Central memory CD8-positive, alpha-beta T cell (primary cell): ENCODE measurements around the gene KRTAP1-4.
"Not testable (repeated sequence)": the region's sequence is repeated elsewhere in the genome, so short reads cannot be mapped to it uniquely, and the experiment has no call there.

Source experiments
- ATAC-seq: fragments of 150-1000 bp; cut with Tn5 transposase; replicated peaks from 2 replicates; pipeline ENCODE4 v1.10.0; 2022; ENCODE audit warnings: mild to moderate bottlenecking, moderate FRiP score, moderate number of reproducible peaks; ENCODE audit not compliant: poor library complexity, severe bottlenecking; ENCODE audit errors: extremely low read depth
- DNase-seq, 2 donors: peaks; one replicate each; pipeline ENCODE4 v3.0.0; 2021; ENCODE audit warnings: low spot score in 2 of 2
- H3K27ac Mint-ChIP-seq: one replicate; pipeline ENCODE4 v1.8.0; 2022; ENCODE audit warnings: low read depth, mild to moderate bottlenecking, moderate library complexity, mixed read lengths
- H3K27me3 Mint-ChIP-seq: one replicate; pipeline ENCODE4 v1.8.0; 2022; ENCODE audit warnings: mixed read lengths
- H3K36me3 Mint-ChIP-seq: one replicate; pipeline ENCODE4 v1.8.0; 2022; ENCODE audit warnings: mild to moderate bottlenecking, moderate library complexity, mixed read lengths; ENCODE audit not compliant: insufficient read depth
- H3K4me1 Mint-ChIP-seq: one replicate; pipeline ENCODE4 v1.8.0; 2022; ENCODE audit warnings: mixed read lengths
- H3K4me3 Mint-ChIP-seq: one replicate; pipeline ENCODE4 v1.8.0; 2022; ENCODE audit warnings: mild to moderate bottlenecking, moderate library complexity, mixed read lengths
- H3K9me3 Mint-ChIP-seq: one replicate; pipeline ENCODE4 v1.8.0; 2022; ENCODE audit warnings: mixed read lengths

The KRTAP1-4 gene

GRCh38 chr17:41059276-41060051 is 29.5 kb upstream of the KRTAP1-4 start:
- not testable (repeated sequence) for H3K4me1 Mint-ChIP-seq, H3K36me3 Mint-ChIP-seq, H3K9me3 Mint-ChIP-seq, DNase-seq, H3K27ac Mint-ChIP-seq, H3K4me3 Mint-ChIP-seq, ATAC-seq
- peaks cover 68% of the 10 kb centered on the region for H3K27me3 Mint-ChIP-seq

- peaks cover 6% of the 10 kb centered on the region for H3K9me3 Mint-ChIP-seq
- peaks cover 76% of the 10 kb centered on the region for H3K27me3 Mint-ChIP-seq
- H3K4me1 Mint-ChIP-seq: no peaks in the 10 kb centered on the region
- DNase-seq: no peak
- no peak overlapping the region for H3K27ac Mint-ChIP-seq
- ATAC-seq: no peak
- no peak overlapping the region for H3K4me3 Mint-ChIP-seq
- H3K36me3 Mint-ChIP-seq: no peaks in the 10 kb centered on the region
These were observed 28.7 kb upstream of the KRTAP1-4 start for GRCh38 chr17:41058741-41059140.

GRCh38 chr17:41057547-41057946 is 27.6 kb upstream of the KRTAP1-4 start:
- Mint-ChIP-seq H3K36me3 (no peaks in the 10 kb centered on the region), H3K9me3 (peaks cover 6% of the 10 kb centered on the region)
- ATAC-seq: no peak

GRCh38 chr17:41055130-41055529 is 25.1 kb upstream of the KRTAP1-4 start, which contains the start of gene KRTAP2-2:
KRTAP2-2 (minus strand) TSS chr17:41055230; CDS start chr17:41055211, 19 bp downstream.
- not testable (repeated sequence) for H3K4me1 Mint-ChIP-seq, H3K27ac Mint-ChIP-seq, H3K9me3 Mint-ChIP-seq, H3K4me3 Mint-ChIP-seq, ATAC-seq, H3K36me3 Mint-ChIP-seq, DNase-seq
- H3K27me3 Mint-ChIP-seq: peaks cover 82% of the 10 kb centered on the region

More at GRCh38 chr17:41057547-41057946, 27.6 kb upstream of the KRTAP1-4 start:
- Mint-ChIP-seq H3K27me3 (peaks cover 87% of the 10 kb centered on the region), H3K4me3 (no peak overlapping the region), H3K27ac (no peak overlapping the region), H3K4me1 (no peaks in the 10 kb centered on the region)
- DNase-seq: no peak

- not testable (repeated sequence) for H3K36me3 Mint-ChIP-seq, H3K27ac Mint-ChIP-seq, ATAC-seq, DNase-seq, H3K4me3 Mint-ChIP-seq, H3K9me3 Mint-ChIP-seq, H3K4me1 Mint-ChIP-seq
- H3K27me3 Mint-ChIP-seq: peaks cover 80% of the 10 kb centered on the region
These were observed 24.6 kb upstream of the KRTAP1-4 start for GRCh38 chr17:41054556-41054955.

- Mint-ChIP-seq H3K4me1 (no peaks in the 10 kb centered on the region), H3K36me3 (no peaks in the 10 kb centered on the region), H3K27me3 (peaks cover 79% of the 10 kb centered on the region), H3K4me3 (no peak overlapping the region), H3K9me3 (peaks cover 6% of the 10 kb centered on the region), H3K27ac (no peak overlapping the region)
- no peak for ATAC-seq
- DNase-seq: no peak
These were observed 24.0 kb upstream of the KRTAP1-4 start for GRCh38 chr17:41054025-41054424.

- DNase-seq: no peak
- H3K36me3 Mint-ChIP-seq: no peaks in the 10 kb centered on the region
- H3K4me1 Mint-ChIP-seq: no peaks in the 10 kb centered on the region
- peaks cover 2% of the 10 kb centered on the region for H3K9me3 Mint-ChIP-seq
- peaks cover 79% of the 10 kb centered on the region for H3K27me3 Mint-ChIP-seq
- H3K27ac Mint-ChIP-seq: no peak overlapping the region
- no peak overlapping the region for H3K4me3 Mint-ChIP-seq
- ATAC-seq: no peak
These were observed 22.6 kb upstream of the KRTAP1-4 start for GRCh38 chr17:41052566-41052965.

- H3K27me3 Mint-ChIP-seq: peaks cover 81% of the 10 kb centered on the region
- H3K27ac Mint-ChIP-seq: no peak overlapping the region
- no peak overlapping the region for H3K4me3 Mint-ChIP-seq
- ATAC-seq (no peak), DNase-seq (no peak)
- no peaks in the 10 kb centered on the region for H3K9me3 Mint-ChIP-seq
- H3K4me1 Mint-ChIP-seq: no peaks in the 10 kb centered on the region
- H3K36me3 Mint-ChIP-seq: no peaks in the 10 kb centered on the region
These were observed 19.1 kb upstream of the KRTAP1-4 start for GRCh38 chr17:41049110-41049509.

- ATAC-seq (no peak), DNase-seq (no peak)
- no peaks in the 10 kb centered on the region for H3K36me3 Mint-ChIP-seq
- H3K4me1 Mint-ChIP-seq: no peaks in the 10 kb centered on the region
- H3K27ac Mint-ChIP-seq: no peak overlapping the region
- no peaks in the 10 kb centered on the region for H3K9me3 Mint-ChIP-seq
- peaks cover 74% of the 10 kb centered on the region for H3K27me3 Mint-ChIP-seq
- H3K4me3 Mint-ChIP-seq: no peak overlapping the region
These were observed 18.4 kb upstream of the KRTAP1-4 start for GRCh38 chr17:41048441-41048840.

GRCh38 chr17:41046735-41047465 is 16.9 kb upstream of the KRTAP1-4 start, which contains the start of gene KRTAP2-1:
KRTAP2-1 (minus strand) TSS chr17:41047316; CDS start chr17:41047267, 49 bp downstream.
- H3K36me3 Mint-ChIP-seq, H3K4me3 Mint-ChIP-seq, H3K9me3 Mint-ChIP-seq, H3K27ac Mint-ChIP-seq, H3K4me1 Mint-ChIP-seq, DNase-seq, ATAC-seq: not testable (repeated sequence)
- H3K27me3 Mint-ChIP-seq: peaks cover 67% of the 10 kb centered on the region

- no peaks in the 10 kb centered on the region for H3K9me3 Mint-ChIP-seq
- H3K4me1 Mint-ChIP-seq: no peaks in the 10 kb centered on the region
- DNase-seq (no peak), ATAC-seq (no peak)
- no peak overlapping the region for H3K4me3 Mint-ChIP-seq
- no peaks in the 10 kb centered on the region for H3K36me3 Mint-ChIP-seq
- peaks cover 67% of the 10 kb centered on the region for H3K27me3 Mint-ChIP-seq
- H3K27ac Mint-ChIP-seq: no peak overlapping the region
These were observed 13.0 kb upstream of the KRTAP1-4 start for GRCh38 chr17:41042953-41043352.

GRCh38 chr17:41040783-41041571 is 11.0 kb upstream of the KRTAP1-4 start, which contains the start of gene KRTAP1-1:
KRTAP1-1 (minus strand) TSS chr17:41041450; CDS start chr17:41041397, 53 bp downstream.
- H3K36me3 Mint-ChIP-seq, DNase-seq, H3K9me3 Mint-ChIP-seq, H3K4me3 Mint-ChIP-seq, H3K27ac Mint-ChIP-seq, H3K4me1 Mint-ChIP-seq, ATAC-seq: not testable (repeated sequence)
- H3K27me3 Mint-ChIP-seq: peaks cover 61% of the 10 kb centered on the region
